Ammon's horn (tissue), 1 donor: ENCODE measurements around the gene CEP170B.

Experiments used
- DNase-seq: peaks from one replicate; pipeline ENCODE4 v3.0.0-alpha.2; 2016; ENCODE audit warnings: low spot score

The CEP170B gene

DNA sequence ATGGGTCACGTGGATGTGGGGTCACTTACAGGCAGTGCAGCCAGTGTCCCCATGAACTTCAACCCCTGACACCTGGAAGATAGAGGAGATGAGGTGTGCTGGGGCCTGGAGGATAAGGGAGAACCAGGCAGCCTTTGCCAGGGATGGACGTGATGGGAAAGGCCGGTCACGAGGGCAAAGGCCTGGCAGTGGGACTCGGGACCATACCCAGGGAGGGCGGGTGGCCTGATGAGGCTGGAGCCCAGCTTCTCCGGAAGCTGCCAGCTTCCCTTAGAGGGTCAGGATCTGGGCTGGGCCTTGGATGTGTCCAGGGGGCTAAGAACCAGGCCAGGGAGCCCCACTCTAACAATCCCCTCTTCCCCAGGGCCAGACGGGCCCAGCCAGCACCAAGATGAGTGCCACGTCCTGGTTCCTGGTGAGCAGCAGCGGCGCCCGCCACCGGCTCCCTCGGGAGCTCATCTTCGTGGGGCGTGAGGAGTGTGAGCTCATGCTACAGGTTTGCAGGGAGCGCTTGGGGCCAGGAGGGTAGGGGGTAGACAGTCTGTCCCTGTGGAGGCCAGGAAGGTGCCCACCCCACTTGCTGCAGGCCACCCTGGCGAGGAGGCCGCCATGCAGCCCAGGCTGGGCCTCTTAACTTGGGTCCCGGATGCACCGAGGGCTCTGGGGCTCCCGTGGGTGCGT is 3.1 kb downstream of the CEP170B start:
- DNase-seq = no peak

GRCh38 chr14:104868811-104869572 is 3.9 kb downstream of the CEP170B start:
- DNase-seq = no peak

DNA sequence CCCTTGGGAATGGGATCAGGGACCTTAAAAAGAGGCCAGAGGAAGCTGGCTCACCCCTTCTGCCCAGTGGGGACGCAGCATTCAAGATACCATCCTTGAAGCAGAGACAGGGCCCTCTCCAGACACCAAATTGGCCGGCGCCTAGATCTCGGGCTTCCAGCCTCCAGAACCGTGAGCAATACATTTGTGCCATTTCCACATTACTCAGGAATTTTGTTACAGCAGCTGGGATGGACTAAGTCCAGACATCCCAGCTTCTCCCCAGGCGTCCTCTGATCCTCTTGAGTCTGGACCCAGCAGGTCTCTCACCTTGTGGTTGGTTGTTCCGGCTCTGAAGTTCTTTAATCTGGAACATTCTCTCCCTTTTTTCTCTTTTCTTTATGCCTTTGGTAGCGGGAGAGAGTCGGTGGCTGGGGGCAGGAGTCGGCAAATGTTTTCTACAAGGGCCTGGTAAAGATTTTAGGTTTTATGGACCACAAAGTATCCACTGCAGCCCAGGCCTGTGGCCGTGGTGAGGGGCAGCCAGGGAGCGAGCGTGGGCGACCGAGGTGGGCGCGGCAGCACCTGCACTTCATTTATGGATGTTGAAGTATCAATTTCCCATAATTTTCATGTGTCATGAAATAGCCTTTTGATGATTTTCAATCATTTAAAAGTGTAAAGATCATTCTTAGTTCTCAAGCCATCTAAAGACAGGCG is 4.8 kb downstream of the CEP170B start:
- no peak for DNase-seq

DNA sequence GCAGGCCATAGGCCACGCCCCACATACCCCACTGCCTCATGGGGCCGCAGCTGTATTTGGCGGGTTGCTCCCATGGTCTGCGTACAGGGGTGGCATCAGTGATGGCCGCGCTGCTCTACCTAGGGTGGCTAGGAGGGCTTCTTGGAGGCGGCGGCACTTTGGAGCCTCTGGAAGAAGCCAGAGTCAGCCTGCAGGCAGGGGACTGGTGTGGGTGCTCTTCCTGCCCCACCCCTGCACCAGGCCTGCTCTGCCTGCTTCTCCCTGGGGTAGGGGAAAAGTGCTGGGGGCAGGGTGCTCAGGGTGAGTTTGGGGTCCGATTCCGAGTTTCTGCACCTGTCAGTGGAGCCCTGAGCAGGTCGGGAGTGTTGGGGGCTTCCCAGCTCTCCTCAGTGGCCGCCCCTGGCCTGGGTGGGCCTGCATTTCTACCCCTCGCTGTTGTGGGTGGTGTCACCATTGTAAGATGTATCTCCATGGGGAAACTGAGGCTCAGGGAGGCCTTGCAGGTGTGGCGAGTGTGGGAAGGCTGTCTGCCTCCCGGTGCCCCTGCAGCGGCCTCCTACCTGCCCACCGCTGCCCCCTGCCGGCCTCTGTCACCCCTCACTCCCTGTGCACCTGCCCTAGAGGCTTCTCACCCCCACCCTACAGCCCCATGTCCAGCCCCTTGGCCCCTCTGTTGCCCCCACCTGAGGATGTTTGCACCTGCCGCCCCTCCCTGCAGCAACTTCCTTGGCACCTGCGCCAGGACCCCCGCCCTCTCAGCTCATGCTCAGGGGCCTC is 5.5 kb downstream of the CEP170B start:
- no peak for DNase-seq

- DNase-seq = no peak
These were observed 6.1 kb downstream of the CEP170B start for GRCh38 chr14:104871145-104871655.

- no peak for DNase-seq
These were observed 6.8 kb downstream of the CEP170B start for GRCh38 chr14:104871656-104872468.

DNA sequence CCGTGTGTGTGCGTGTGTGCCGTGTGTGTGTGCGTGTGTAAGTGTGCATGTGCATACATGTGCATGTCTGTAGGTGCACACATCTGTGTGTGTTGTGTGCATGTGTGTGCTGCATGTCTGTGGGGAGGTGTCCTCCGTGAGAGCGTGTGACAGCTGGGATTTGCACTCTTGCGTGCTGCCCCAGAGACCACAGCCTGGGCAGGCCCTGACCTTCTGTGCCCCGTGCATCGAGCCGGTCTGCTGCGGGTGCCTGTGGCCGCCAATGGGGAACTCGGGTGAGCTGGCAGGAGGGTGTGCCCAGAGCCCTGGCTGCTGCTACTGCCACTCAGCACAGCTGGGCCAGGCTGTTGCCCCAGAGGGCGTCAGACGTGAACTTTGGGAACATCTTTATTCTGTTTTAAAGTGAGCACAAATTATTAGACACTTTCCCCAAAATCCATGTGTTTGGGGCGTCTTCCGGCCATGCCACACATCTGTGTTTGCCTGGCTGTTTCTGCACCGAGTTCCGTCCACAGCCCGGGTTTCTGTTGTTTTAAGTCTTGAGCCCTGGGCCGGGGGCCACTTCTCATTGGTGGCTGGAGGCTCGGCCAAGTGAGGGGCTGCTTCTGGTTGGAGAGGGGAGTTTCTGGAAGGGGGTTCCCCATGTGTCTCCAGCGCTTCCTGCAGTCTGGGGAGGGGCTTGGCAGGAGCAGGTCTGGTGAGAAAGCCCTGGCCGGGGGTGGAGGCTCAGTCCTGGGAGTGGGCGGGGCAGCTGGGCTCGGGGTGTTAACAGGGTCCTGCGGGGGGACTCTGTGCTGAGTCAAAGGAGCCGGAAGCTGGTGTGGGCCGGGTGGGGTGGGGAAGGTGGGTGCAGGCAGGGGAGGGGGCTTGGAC is 7.6 kb downstream of the CEP170B start:
- DNase-seq = no peak

DNA sequence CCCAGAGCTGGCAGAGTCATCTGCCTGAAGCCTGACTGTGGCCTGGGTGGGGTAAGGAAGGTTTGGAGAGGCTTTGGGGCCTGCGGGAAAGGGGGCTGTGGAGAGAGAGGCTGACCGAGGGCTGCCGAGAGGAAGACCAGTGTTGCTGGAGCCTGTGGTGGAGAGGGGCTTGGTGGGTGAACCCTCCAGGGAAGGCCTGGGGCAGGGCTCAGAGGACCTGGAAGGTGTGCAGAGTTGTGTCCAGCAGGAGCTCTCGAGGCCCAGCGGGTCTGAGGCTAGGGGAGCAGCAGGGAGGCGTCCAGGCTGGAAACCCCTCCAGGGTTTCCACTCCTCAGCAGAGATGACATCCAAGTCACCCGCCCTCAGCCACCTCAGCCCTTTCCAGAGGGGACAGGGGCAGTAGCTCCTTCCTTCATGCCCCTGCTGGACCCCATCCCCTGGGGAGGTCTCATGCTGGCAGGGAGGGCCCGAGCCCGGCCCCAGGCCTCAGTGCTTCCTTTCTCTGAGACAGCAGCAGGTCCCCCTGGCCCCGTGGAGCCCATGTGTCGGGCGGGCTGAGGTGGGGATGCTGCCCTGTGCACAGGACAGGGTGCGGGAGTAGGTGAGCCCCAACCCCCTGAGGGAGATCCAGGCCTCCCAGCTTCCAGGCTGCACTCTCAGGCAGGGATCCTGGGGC is 8.4 kb downstream of the CEP170B start:
- DNase-seq = no peak

DNA sequence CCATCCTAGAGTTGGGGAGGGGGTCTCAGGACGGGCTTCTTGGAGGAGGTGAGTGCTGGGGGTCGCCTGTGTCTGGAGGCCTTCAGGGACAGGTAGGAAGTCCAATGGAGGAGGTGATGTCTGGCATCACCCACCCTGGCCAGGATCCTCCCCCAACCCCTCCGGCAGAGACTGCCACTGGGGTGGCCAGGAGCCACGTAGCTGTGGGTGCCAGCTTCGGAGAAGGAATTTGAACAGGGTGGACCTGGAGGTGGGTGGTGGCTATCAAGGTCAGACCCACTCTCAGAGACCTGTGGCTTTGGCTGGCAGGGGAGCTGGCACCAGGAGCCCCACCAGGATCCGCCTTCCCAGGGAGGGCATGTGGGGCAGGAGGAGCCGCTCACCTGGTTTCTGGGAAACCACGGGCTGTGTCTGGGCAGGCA is 9.1 kb downstream of the CEP170B start:
- no peak for DNase-seq

- DNase-seq = no peak
These were observed 9.7 kb downstream of the CEP170B start for GRCh38 chr14:104874571-104875411.

- DNase-seq = no peak
These were observed 10.3 kb downstream of the CEP170B start for GRCh38 chr14:104875412-104875751.

DNA sequence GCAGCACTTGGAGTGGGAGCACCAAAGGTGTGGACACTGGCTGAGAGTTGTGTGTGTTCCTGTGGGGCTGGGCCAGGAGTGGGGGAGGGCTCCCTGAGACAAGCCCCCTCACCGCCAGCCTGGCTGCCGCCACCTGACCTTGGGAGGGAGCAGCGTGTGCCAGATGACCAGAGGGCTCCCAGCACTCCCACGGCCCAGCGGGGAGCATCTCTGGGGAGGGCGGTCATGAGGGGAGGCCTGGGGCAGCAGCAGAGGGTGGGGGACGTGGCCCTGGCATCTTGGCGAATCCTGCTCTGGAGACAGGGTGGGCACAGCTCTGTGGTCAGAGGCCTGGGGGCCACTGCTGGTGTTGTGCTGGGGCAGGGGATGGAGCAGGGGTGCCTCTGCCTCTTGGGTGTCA is 10.7 kb downstream of the CEP170B start:
- no peak for DNase-seq

GRCh38 chr14:104876251-104876699 is 11.2 kb downstream of the CEP170B start:
- no peak for DNase-seq

DNA sequence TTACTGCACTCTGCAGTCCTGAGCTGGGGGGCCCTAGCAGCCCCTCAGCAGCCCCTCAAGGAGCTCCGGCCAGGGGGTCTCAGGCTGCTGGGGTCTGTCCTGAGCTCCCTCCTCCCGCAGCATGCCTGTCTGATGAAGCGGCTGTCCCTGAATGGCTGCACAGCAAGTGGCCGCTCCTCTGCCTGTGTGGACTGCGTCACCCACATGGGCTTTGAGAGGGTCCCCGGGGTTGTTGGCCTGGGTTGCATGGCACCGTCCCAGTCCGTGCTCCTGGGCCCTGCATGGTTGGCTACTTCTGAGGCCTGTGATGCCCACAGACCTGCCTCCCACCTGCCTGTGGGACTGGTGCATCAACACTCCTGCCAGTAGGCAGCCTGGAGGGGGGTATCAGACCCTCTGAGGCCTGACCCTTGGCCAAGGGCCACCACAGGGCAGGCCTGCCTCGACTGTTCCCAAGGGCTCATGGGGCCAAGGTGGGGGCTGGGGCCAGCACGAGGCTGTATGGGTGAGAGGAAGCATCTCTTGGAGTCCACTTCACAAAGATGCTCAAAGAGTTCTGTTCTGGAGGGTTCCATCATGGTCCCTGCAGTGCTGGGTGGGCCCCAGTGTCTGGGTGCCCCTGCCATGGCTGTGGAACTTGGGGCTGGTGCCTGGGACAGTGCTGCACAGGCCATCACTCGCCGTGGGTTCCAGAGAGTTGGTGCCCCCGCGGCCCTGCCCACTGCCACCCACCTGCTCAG is 12.2 kb downstream of the CEP170B start:
- DNase-seq = no peak

- DNase-seq = no peak
These were observed 12.9 kb downstream of the CEP170B start for GRCh38 chr14:104877806-104878550.

- DNase-seq = no peak
These were observed 13.5 kb downstream of the CEP170B start for GRCh38 chr14:104878582-104878981.
